BJ (cell line): ENCODE data around the gene HDLBP. TPM values are rescaled to one million over a fixed set of nuclear protein-coding genes. Genes with fewer than 3 reads are reported as not detected.
"Not testable (repeated sequence)": the region's sequence is repeated elsewhere in the genome, so short reads cannot be mapped to it uniquely, and the experiment has no call there.

ENCODE experiments used
- CTCF ChIA-PET: fragments of 350-600 bp; formaldehyde crosslinking; extraction: SDS; loops from one replicate; lab custom pipeline; 2021; ENCODE audit warnings: antibody characterized with exemption, inconsistent platforms; lab: Yijun Ruan, JAX
- POLR2A ChIA-PET: fragments of 300-600 bp; sonication (Branson Sonifier 250); formaldehyde crosslinking; extraction: SDS; loops from one replicate; lab custom pipeline; 2021; ENCODE audit warnings: antibody characterized with exemption; lab: Charles Lee
- DNase-seq: peaks from one replicate; pipeline ENCODE4 v3.0.0-alpha.2; 2011; ENCODE audit warnings: low read depth
- H3K27me3 ChIP-seq: 2 replicates; pipeline ENCODE4 v1.6.0; 2011; ENCODE audit warnings: low read length; ENCODE audit not compliant: control insufficient read depth, insufficient read depth
- H3K36me3 ChIP-seq: 2 replicates; pipeline ENCODE4 v1.5.1; 2011; ENCODE audit warnings: low read length; ENCODE audit not compliant: control insufficient read depth, insufficient read depth
- H3K4me3 ChIP-seq: 2 replicates; pipeline ENCODE4 v1.5.1; 2011; ENCODE audit warnings: low read depth, mild to moderate bottlenecking, control low read depth, low read length
- CTCF ChIP-seq: IDR thresholded peaks from 2 replicates; pipeline ENCODE4 v1.5.1; 2011; ENCODE audit warnings: low read depth, mild to moderate bottlenecking, control low read depth, inconsistent platforms, low read length, moderate library complexity; ENCODE audit not compliant: insufficient read depth
- polyA plus RNA-seq: library from polyadenylated mRNA; depleted of rRNA; stranded (reverse); fragments of >200 nt; gene quantifications from 2 replicates; pipeline ENCODE4 v1.2.3, GENCODE V29; 2011

Gene HDLBP
- polyA plus RNA-seq, 1 experiment, result 948 TPM

- Histone ChIP-seq H3K27me3 (peaks cover 2% of the 10 kb centered on the region; the same call in 1 of the 2 replicates), H3K4me3 (no peak overlapping the region)
- POLR2A ChIA-PET, result no interaction called here
Measured at GRCh38 chr2:241199897-241200821, 115.3 kb downstream of the HDLBP start.

GRCh38 chr2:241199286-241199685 lies 116.2 kb downstream of the HDLBP start:
- POLR2A ChIA-PET, result no interaction called here
- no peak for DNase-seq
- Histone ChIP-seq H3K27me3 (peaks cover 2% of the 10 kb centered on the region; the same call in 1 of the 2 replicates), H3K4me3 (no peak overlapping the region), H3K36me3 (no peaks in the 10 kb centered on the region)
- TF ChIP-seq CTCF, result no peak
- CTCF ChIA-PET, result no interaction called here

More at GRCh38 chr2:241199897-241200821, 115.3 kb downstream of the HDLBP start:
- DNase-seq, result no peak
- no peaks in the 10 kb centered on the region for H3K36me3 ChIP-seq
- TF ChIP-seq CTCF, result no peak
- CTCF ChIA-PET, result no interaction called here

GRCh38 chr2:241198381-241199279 lies 116.8 kb downstream of the HDLBP start:
- Histone ChIP-seq H3K27me3 (peaks cover 2% of the 10 kb centered on the region; the same call in 1 of the 2 replicates), H3K36me3 (no peaks in the 10 kb centered on the region), H3K4me3 (no peak overlapping the region)
- ChIA-PET CTCF (interaction anchor here (1.4 kb wide), 1 partner anchor 347 kb away, joined by 3 read pairs; no protein-coding TSS in a partner anchor), POLR2A (no interaction called here)
- no peak for DNase-seq
- TF ChIP-seq CTCF, result no peak

GRCh38 chr2:241197947-241198346 lies 117.5 kb downstream of the HDLBP start:
- H3K27me3 ChIP-seq, result peaks cover 2% of the 10 kb centered on the region; the same call in 1 of the 2 replicates
- ChIA-PET POLR2A (no interaction called here), CTCF (interaction anchor here (1.4 kb wide), 1 partner anchor 347 kb away, joined by 3 read pairs; no protein-coding TSS in a partner anchor)
- no peaks in the 10 kb centered on the region for H3K36me3 ChIP-seq
- DNase-seq, result no peak
- no peak for TF ChIP-seq CTCF
- no peak overlapping the region for H3K4me3 ChIP-seq

- H3K4me3 ChIP-seq, POLR2A ChIA-PET, CTCF ChIA-PET, H3K36me3 ChIP-seq, H3K27me3 ChIP-seq, DNase-seq: not testable (repeated sequence)
Measured at GRCh38 chr2:241197246-241197645, 118.2 kb downstream of the HDLBP start.
